ENCODE results near the gene OTOG. TPM values are rescaled to one million over a fixed set of nuclear protein-coding genes. Genes with fewer than 3 reads are reported as not detected.

Gene OTOG
- total RNA-seq, 1 experiment from 2014 or later, result not detected

DNA sequence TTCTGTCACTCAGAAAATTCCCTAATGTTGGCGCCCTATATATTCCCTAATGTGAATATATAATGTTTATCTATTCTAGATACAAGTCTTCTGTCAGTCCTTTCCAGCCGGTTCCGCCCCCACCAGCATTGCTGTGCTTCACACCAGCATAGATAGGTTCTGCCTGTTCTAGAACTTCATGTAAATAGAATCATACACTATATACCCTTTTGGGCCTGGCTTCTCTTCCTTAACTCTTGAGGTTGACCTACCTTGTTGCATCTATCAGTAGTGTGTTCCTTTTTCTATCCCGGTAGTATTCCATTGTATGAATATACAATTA, 34.6 kb downstream of the OTOG start:
- Mint-ChIP-seq H3K4me1 (ENCODE audit: insufficient read depth, unreplicated experiment) (no peaks in the 10 kb centered on the region), H3K36me3 (ENCODE audit: insufficient read depth, unreplicated experiment) (no peaks in the 10 kb centered on the region), H3K9me3 (ENCODE audit: unreplicated experiment) (no peaks in the 10 kb centered on the region), H3K4me3 (ENCODE audit: unreplicated experiment) (no peak overlapping the region), H3K27me3 (ENCODE audit: insufficient read depth, unreplicated experiment) (peaks cover 40% of the 10 kb centered on the region), H3K27ac (ENCODE audit: low read depth, unreplicated experiment) (no peak overlapping the region)
- TF ChIP-seq, protein P1, sequence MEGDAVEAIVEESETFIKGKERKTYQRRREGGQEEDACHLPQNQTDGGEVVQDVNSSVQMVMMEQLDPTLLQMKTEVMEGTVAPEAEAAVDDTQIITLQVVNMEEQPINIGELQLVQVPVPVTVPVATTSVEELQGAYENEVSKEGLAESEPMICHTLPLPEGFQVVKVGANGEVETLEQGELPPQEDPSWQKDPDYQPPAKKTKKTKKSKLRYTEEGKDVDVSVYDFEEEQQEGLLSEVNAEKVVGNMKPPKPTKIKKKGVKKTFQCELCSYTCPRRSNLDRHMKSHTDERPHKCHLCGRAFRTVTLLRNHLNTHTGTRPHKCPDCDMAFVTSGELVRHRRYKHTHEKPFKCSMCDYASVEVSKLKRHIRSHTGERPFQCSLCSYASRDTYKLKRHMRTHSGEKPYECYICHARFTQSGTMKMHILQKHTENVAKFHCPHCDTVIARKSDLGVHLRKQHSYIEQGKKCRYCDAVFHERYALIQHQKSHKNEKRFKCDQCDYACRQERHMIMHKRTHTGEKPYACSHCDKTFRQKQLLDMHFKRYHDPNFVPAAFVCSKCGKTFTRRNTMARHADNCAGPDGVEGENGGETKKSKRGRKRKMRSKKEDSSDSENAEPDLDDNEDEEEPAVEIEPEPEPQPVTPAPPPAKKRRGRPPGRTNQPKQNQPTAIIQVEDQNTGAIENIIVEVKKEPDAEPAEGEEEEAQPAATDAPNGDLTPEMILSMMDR (IDR thresholded peaks at IDR 0.05; ENCODE audit: unreplicated experiment), result no peak
- no TSS peak for BruUV-seq (replicated peaks)
- ChIA-PET POLR2A (no interaction called here), CTCF (no interaction called here)
- intact Hi-C loops (cut with micrococcal nuclease), result no loop called here
- no peak for DNase-seq (ENCODE audit: unreplicated experiment)

DNA sequence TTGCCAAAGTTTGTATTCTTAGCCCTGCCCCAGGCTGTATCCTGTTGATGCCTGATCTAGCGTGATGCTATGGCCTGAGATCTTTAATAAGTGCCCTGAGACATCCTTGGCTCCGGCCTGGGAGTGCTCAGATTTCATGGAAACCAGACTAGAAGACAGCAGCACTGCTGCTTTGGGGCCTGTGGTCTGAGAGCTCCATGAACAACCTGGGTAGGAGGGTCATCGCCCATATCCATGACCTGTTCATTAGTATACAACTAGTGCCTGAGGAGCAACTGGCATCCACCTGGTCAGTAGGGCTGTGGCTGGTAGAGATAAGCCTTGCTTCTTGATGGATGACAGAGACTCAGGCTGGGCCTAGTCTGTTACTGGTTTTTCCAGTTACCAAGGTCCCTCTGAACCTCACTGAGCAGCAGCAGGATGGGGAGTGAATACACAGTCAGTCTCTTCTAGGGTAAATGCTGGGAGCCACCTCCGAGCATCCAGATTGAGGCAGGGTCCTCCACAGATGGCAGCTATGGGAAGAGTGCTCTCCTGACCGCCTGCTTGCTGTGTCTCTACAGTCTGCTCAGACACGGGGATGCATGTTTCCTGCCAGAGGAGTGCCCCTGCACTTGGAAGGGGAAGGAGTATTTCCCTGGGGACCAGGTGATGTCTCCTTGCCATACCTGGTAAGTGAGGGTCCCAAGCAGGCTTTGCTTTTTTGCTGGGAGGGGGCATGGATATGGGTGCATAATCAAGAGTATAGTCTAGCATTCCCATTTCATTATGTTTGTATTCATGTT, 39.0 kb downstream of the OTOG start:
- TF ChIP-seq, protein P1 (IDR thresholded peaks at IDR 0.05; ENCODE audit: unreplicated experiment), result no peak
- intact Hi-C loops (cut with micrococcal nuclease), result no loop called here
- no peak for DNase-seq (ENCODE audit: unreplicated experiment)
- Mint-ChIP-seq H3K4me3 (ENCODE audit: unreplicated experiment) (no peak overlapping the region), H3K36me3 (ENCODE audit: insufficient read depth, unreplicated experiment) (no peaks in the 10 kb centered on the region), H3K4me1 (ENCODE audit: insufficient read depth, unreplicated experiment) (no peaks in the 10 kb centered on the region), H3K27me3 (ENCODE audit: insufficient read depth, unreplicated experiment) (peaks cover 27% of the 10 kb centered on the region), H3K9me3 (ENCODE audit: unreplicated experiment) (no peaks in the 10 kb centered on the region), H3K27ac (ENCODE audit: low read depth, unreplicated experiment) (no peak overlapping the region)
- ChIA-PET POLR2A (no interaction called here), CTCF (no interaction called here)
- no TSS peak for BruUV-seq (replicated peaks)

DNA sequence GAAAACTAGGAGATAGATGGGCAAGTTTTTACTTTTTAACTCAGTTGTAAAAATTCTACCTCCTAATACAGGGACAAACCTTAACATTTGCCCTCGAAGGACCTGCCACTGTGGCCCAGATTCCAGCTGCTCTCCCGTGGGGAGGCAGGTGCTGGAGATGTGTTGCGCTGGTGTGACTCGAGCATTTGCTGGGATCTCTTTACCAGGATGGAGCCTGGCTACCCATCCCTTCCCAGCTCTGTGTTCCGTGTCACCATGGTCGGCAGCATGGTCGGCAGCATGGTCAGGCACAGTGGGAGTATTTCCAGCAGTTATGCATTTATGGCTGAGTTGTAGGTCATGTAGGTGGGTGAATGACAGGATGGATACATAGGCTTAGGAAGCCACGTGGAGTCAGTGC, 41.1 kb downstream of the OTOG start:
- Mint-ChIP-seq H3K27me3 (ENCODE audit: insufficient read depth, unreplicated experiment) (peaks cover 12% of the 10 kb centered on the region), H3K27ac (ENCODE audit: low read depth, unreplicated experiment) (no peak overlapping the region), H3K9me3 (ENCODE audit: unreplicated experiment) (no peaks in the 10 kb centered on the region), H3K36me3 (ENCODE audit: insufficient read depth, unreplicated experiment) (no peaks in the 10 kb centered on the region), H3K4me3 (ENCODE audit: unreplicated experiment) (no peak overlapping the region), H3K4me1 (ENCODE audit: insufficient read depth, unreplicated experiment) (no peaks in the 10 kb centered on the region)
- intact Hi-C loops (cut with micrococcal nuclease), result no loop called here
- ChIA-PET CTCF (interaction anchor here (0.6 to 1.0 kb wide), 2 partner anchors 143 to 198 kb away, joined by 3 read pairs; no protein-coding TSS in a partner anchor), POLR2A (interaction anchor here (1.1 kb wide), 1 partner anchor 8 kb away, joined by 3 read pairs; no protein-coding TSS in a partner anchor)
- TF ChIP-seq, protein P1 (IDR thresholded peaks at IDR 0.05; ENCODE audit: unreplicated experiment), result no peak
- BruUV-seq (replicated peaks), result no TSS peak
- DNase-seq (ENCODE audit: unreplicated experiment), result no peak

DNA sequence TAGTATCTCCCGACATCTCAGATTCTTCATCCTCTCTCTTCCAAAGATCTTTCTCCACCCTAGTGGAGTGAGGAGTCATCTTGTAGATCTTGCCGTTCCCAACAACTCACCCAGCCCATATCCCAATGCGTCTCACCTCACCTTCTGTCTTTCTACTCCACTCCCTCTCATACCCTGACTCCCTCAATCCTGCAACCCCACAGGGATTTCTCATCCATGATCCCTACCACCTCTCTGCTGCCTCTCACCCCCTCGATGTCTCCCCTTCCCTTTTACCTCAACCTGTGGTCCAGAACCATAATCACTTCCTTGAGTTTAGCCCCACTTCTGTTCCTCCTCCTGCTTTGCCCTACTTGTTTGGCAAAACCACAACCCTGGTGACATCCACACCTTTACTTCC, 41.7 kb downstream of the OTOG start:
- BruUV-seq (replicated peaks), result no TSS peak
- no peaks in the 10 kb centered on the region for H3K4me1 Mint-ChIP-seq (ENCODE audit: insufficient read depth, unreplicated experiment)

More for the DNA sequence above, 41.7 kb downstream of the OTOG start:
- TF ChIP-seq, protein P1 (IDR thresholded peaks at IDR 0.05; ENCODE audit: unreplicated experiment), result no peak
- POLR2A ChIA-PET, result no interaction called here
- no peak for DNase-seq (ENCODE audit: unreplicated experiment)
- intact Hi-C loops (cut with micrococcal nuclease), result no loop called here
- Mint-ChIP-seq H3K27me3 (ENCODE audit: insufficient read depth, unreplicated experiment) (peaks cover 12% of the 10 kb centered on the region), H3K9me3 (ENCODE audit: unreplicated experiment) (no peaks in the 10 kb centered on the region), H3K36me3 (ENCODE audit: insufficient read depth, unreplicated experiment) (peaks cover 2% of the 10 kb centered on the region), H3K27ac (ENCODE audit: low read depth, unreplicated experiment) (no peak overlapping the region), H3K4me3 (ENCODE audit: unreplicated experiment) (no peak overlapping the region)
- CTCF ChIA-PET, result interaction anchor here (0.5 to 0.7 kb wide), 2 partner anchors 268 to 392 kb away, joined by 3 read pairs; no protein-coding TSS in a partner anchor

All from MCF 10A (cell line).